Activated CD4-positive, alpha-beta T cell treated with anti-CD3 and anti-CD28 coated beads, Interleukin-2, amount 10 ng/mL, durations not matched to agents 24 days and 14 days (primary cell): ENCODE data around the gene RHBDD3. TPM values are rescaled to one million over a fixed set of nuclear protein-coding genes. Genes with fewer than 3 reads are reported as not detected.

Experiments
- DNase-seq: peaks from one replicate; pipeline ENCODE4 v3.0.0; 2022
- H3K27ac Mint-ChIP-seq: one replicate; pipeline ENCODE4 v1.8.0; 2022; ENCODE audit warnings: mild to moderate bottlenecking, mixed read lengths
- H3K27me3 Mint-ChIP-seq: one replicate; pipeline ENCODE4 v1.8.0; 2022; ENCODE audit warnings: mixed read lengths
- H3K36me3 Mint-ChIP-seq: one replicate; pipeline ENCODE4 v1.8.0; 2022; ENCODE audit warnings: low read depth, mild to moderate bottlenecking, mixed read lengths
- H3K4me1 Mint-ChIP-seq: one replicate; pipeline ENCODE4 v1.8.0; 2021; ENCODE audit warnings: mixed read lengths
- H3K4me3 Mint-ChIP-seq: one replicate; pipeline ENCODE4 v1.8.0; 2022; ENCODE audit warnings: mild to moderate bottlenecking, moderate library complexity, mixed read lengths
- H3K9me3 Mint-ChIP-seq: one replicate; pipeline ENCODE4 v1.8.0; 2021; ENCODE audit warnings: mixed read lengths
- intact Hi-C: fragments of 100-400 bp; cut with micrococcal nuclease; formaldehyde crosslinking; loops from one replicate; pipeline ENCODE4 v1.15.1; 2023
- total RNA-seq: library from RNA; stranded (reverse); gene quantifications from 2 replicates; pipeline ENCODE4 v1.2.3, GENCODE V29; 2022

The RHBDD3 gene
- total RNA-seq, 1 donor from 2014 or later = 49.5 TPM

GRCh38 chr22:29309332-29310064 lies 41.7 kb upstream of the RHBDD3 start:
- Mint-ChIP-seq H3K36me3 (no peaks in the 10 kb centered on the region), H3K27ac (peak overlapping the region; percentile 37), H3K27me3 (peaks cover 31% of the 10 kb centered on the region), H3K4me1 (peaks cover 12% of the 10 kb centered on the region), H3K9me3 (no peaks in the 10 kb centered on the region), H3K4me3 (no peak overlapping the region)
- no peak for DNase-seq
- intact Hi-C loops = loop anchor here (5.0 kb wide), 1 partner anchor 1983 kb away; the partner anchor contains the start of gene PIK3IP1

- H3K4me3 Mint-ChIP-seq = peak overlapping the region; percentile 41
- H3K27ac Mint-ChIP-seq = peak overlapping the region; percentile 57
- peak; percentile 78 for DNase-seq
- H3K27me3 Mint-ChIP-seq = peaks cover 26% of the 10 kb centered on the region
- no peaks in the 10 kb centered on the region for H3K9me3 Mint-ChIP-seq
- intact Hi-C loops = no loop called here
- H3K4me1 Mint-ChIP-seq = peaks cover 6% of the 10 kb centered on the region
- no peaks in the 10 kb centered on the region for H3K36me3 Mint-ChIP-seq
These were observed 41.0 kb upstream of the RHBDD3 start for GRCh38 chr22:29308791-29309262.

- Mint-ChIP-seq H3K27ac (no peak overlapping the region), H3K27me3 (peaks cover 21% of the 10 kb centered on the region), H3K4me3 (peak overlapping the region; percentile 41), H3K36me3 (no peaks in the 10 kb centered on the region), H3K4me1 (peaks cover 4% of the 10 kb centered on the region), H3K9me3 (no peaks in the 10 kb centered on the region)
- intact Hi-C loops = no loop called here
- no peak for DNase-seq
These were observed 40.5 kb upstream of the RHBDD3 start for GRCh38 chr22:29308148-29308790.

GRCh38 chr22:29307596-29308147 lies 39.9 kb upstream of the RHBDD3 start:
- peaks cover 4% of the 10 kb centered on the region for H3K4me1 Mint-ChIP-seq
- intact Hi-C loops = loop anchor here (2.0 kb wide), 1 partner anchor 39 kb away; the partner anchor contains the start of gene EWSR1
- H3K36me3 Mint-ChIP-seq = no peaks in the 10 kb centered on the region
- no peak for DNase-seq
- H3K27me3 Mint-ChIP-seq = peaks cover 15% of the 10 kb centered on the region
- H3K4me3 Mint-ChIP-seq = peak overlapping the region; percentile 77
- H3K27ac Mint-ChIP-seq = peak overlapping the region; percentile 13
- no peaks in the 10 kb centered on the region for H3K9me3 Mint-ChIP-seq

- no peaks in the 10 kb centered on the region for H3K9me3 Mint-ChIP-seq
- H3K27me3 Mint-ChIP-seq = peaks cover 11% of the 10 kb centered on the region
- H3K4me3 Mint-ChIP-seq = peak overlapping the region; percentile 83
- peaks cover 4% of the 10 kb centered on the region for H3K4me1 Mint-ChIP-seq
- H3K36me3 Mint-ChIP-seq = no peaks in the 10 kb centered on the region
- peak overlapping the region; percentile 13 for H3K27ac Mint-ChIP-seq
- intact Hi-C loops = loop anchor here (2.0 kb wide), 1 partner anchor 38 kb away; the partner anchor contains the start of gene EWSR1
- peak; percentile 87 for DNase-seq
These were observed 39.2 kb upstream of the RHBDD3 start for GRCh38 chr22:29306835-29307595.

GRCh38 chr22:29306175-29306834 lies 38.5 kb upstream of the RHBDD3 start, which contains the start of gene GAS2L1:
Gene GAS2L1, plus strand, starts transcription at chr22:29306650. Its CDS starts 1,456 bp downstream, at chr22:29308106.
- Mint-ChIP-seq H3K4me3 (peak within 1 kb of the TSS; percentile 83), H3K4me1 (peaks cover 5% of the 10 kb centered on the region), H3K36me3 (peaks cover 1% of the 10 kb centered on the region), H3K27me3 (peaks cover 10% of the 10 kb centered on the region), H3K9me3 (no peaks in the 10 kb centered on the region), H3K27ac (peak within 1 kb of the TSS; percentile 58)
- peak; percentile 87 for DNase-seq
- intact Hi-C loops = loop anchor here (2.0 kb wide), 1 partner anchor 38 kb away; the partner anchor contains the start of gene EWSR1

- DNase-seq = no peak
- Mint-ChIP-seq H3K27me3 (peaks cover 10% of the 10 kb centered on the region), H3K4me1 (peaks cover 5% of the 10 kb centered on the region), H3K27ac (no peak overlapping the region), H3K9me3 (no peaks in the 10 kb centered on the region), H3K4me3 (peak overlapping the region; percentile 83), H3K36me3 (peaks cover 6% of the 10 kb centered on the region)
- intact Hi-C loops = loop anchor here (2.0 kb wide), 1 partner anchor 37 kb away; the partner anchor contains the start of gene EWSR1
These were observed 38.0 kb upstream of the RHBDD3 start for GRCh38 chr22:29305836-29306174.

- Mint-ChIP-seq H3K4me1 (peaks cover 7% of the 10 kb centered on the region), H3K9me3 (no peaks in the 10 kb centered on the region), H3K36me3 (peaks cover 29% of the 10 kb centered on the region), H3K4me3 (no peak overlapping the region), H3K27ac (no peak overlapping the region), H3K27me3 (peaks cover 10% of the 10 kb centered on the region)
- intact Hi-C loops = no loop called here
- DNase-seq = no peak
These were observed 35.1 kb upstream of the RHBDD3 start for GRCh38 chr22:29302681-29303465.

GRCh38 chr22:29302402-29302680 lies 34.6 kb upstream of the RHBDD3 start:
- Mint-ChIP-seq H3K4me1 (peaks cover 7% of the 10 kb centered on the region), H3K4me3 (no peak overlapping the region), H3K9me3 (no peaks in the 10 kb centered on the region), H3K27ac (no peak overlapping the region), H3K36me3 (peaks cover 34% of the 10 kb centered on the region), H3K27me3 (peaks cover 10% of the 10 kb centered on the region)
- no peak for DNase-seq
- intact Hi-C loops = no loop called here

GRCh38 chr22:29301716-29302401 lies 34.1 kb upstream of the RHBDD3 start:
- intact Hi-C loops = no loop called here
- H3K27me3 Mint-ChIP-seq = peaks cover 10% of the 10 kb centered on the region
- peak; percentile 60 for DNase-seq
- H3K9me3 Mint-ChIP-seq = no peaks in the 10 kb centered on the region
- no peak overlapping the region for H3K4me3 Mint-ChIP-seq
- peaks cover 7% of the 10 kb centered on the region for H3K4me1 Mint-ChIP-seq
- H3K36me3 Mint-ChIP-seq = peaks cover 39% of the 10 kb centered on the region
- no peak overlapping the region for H3K27ac Mint-ChIP-seq

GRCh38 chr22:29300807-29301601 lies 33.2 kb upstream of the RHBDD3 start:
- peaks cover 8% of the 10 kb centered on the region for H3K27me3 Mint-ChIP-seq
- H3K4me3 Mint-ChIP-seq = no peak overlapping the region
- peak overlapping the region; percentile 34 for H3K27ac Mint-ChIP-seq
- H3K9me3 Mint-ChIP-seq = no peaks in the 10 kb centered on the region
- H3K36me3 Mint-ChIP-seq = peaks cover 45% of the 10 kb centered on the region
- no peak for DNase-seq
- H3K4me1 Mint-ChIP-seq = peaks cover 7% of the 10 kb centered on the region
- intact Hi-C loops = no loop called here

- Mint-ChIP-seq H3K4me1 (peaks cover 6% of the 10 kb centered on the region), H3K36me3 (peaks cover 49% of the 10 kb centered on the region), H3K27ac (no peak overlapping the region), H3K9me3 (no peaks in the 10 kb centered on the region), H3K27me3 (peaks cover 6% of the 10 kb centered on the region), H3K4me3 (no peak overlapping the region)
- DNase-seq = no peak
- intact Hi-C loops = no loop called here
These were observed 32.7 kb upstream of the RHBDD3 start for GRCh38 chr22:29300467-29300806.
